Natural killer cell (primary cell): Measurements from ENCODE around the gene NEUROD1. TPM values are rescaled to one million over a fixed set of nuclear protein-coding genes. Genes with fewer than 3 reads are reported as not detected.

Source experiments
- ATAC-seq, 3 donors: fragments of 150-1000 bp in 2 of 3; fragments of 200-7000 bp in 1 of 3; cut with Tn5 transposase; 1 replicate in 1 of 3; 2 replicates in 2 of 3; pipeline ENCODE4 v1.10.0; 2021; ENCODE audit warnings: mild to moderate bottlenecking in 2 of 3, moderate library complexity in 2 of 3
- DNase-seq, 2 donors: peaks; one replicate each; pipeline versions ENCODE4 v3.0.0 to v3.0.0-alpha.2; 2013 to 2021; ENCODE audit warnings: mixed read lengths in 1 of 2
- H3K27ac ChIP-seq: one replicate; pipeline ENCODE4 v1.5.1; 2013; ENCODE audit warnings: mild to moderate bottlenecking, low read length
- H3K27me3 ChIP-seq: one replicate; pipeline ENCODE4 v1.6.1; 2013; ENCODE audit warnings: low read length; ENCODE audit not compliant: control insufficient read depth, insufficient read depth
- H3K36me3 ChIP-seq: one replicate; pipeline ENCODE4 v1.6.1; 2013; ENCODE audit warnings: low read length; ENCODE audit not compliant: control insufficient read depth, insufficient read depth
- H3K4me1 ChIP-seq: one replicate; pipeline ENCODE4 v1.6.1; 2013; ENCODE audit warnings: low read length; ENCODE audit not compliant: control insufficient read depth, insufficient read depth
- H3K4me3 ChIP-seq: one replicate; pipeline ENCODE4 v1.5.1; 2013; ENCODE audit warnings: low read length
- H3K9me3 ChIP-seq: one replicate; pipeline ENCODE4 v1.6.1; 2013; ENCODE audit warnings: low read length; ENCODE audit not compliant: control insufficient read depth, insufficient read depth
- H3K27ac Mint-ChIP-seq, 2 donors: one replicate each; pipeline ENCODE4 v1.8.0; 2022; ENCODE audit warnings: mild to moderate bottlenecking in 2 of 2, mixed read lengths in 2 of 2, moderate library complexity in 1 of 2
- H3K27me3 Mint-ChIP-seq, 2 donors: one replicate each; pipeline ENCODE4 v1.8.0; 2022; ENCODE audit warnings: low read depth in 2 of 2, mixed read lengths in 2 of 2
- H3K36me3 Mint-ChIP-seq: one replicate; pipeline ENCODE4 v1.8.0; 2022; ENCODE audit warnings: mixed read lengths
- H3K4me1 Mint-ChIP-seq, 2 donors: one replicate each; pipeline ENCODE4 v1.8.0; 2022; ENCODE audit warnings: mixed read lengths in 2 of 2
- H3K4me3 Mint-ChIP-seq: one replicate; pipeline ENCODE4 v1.8.0; 2022; ENCODE audit warnings: mild to moderate bottlenecking, moderate library complexity, mixed read lengths
- H3K9me3 Mint-ChIP-seq, 2 donors: one replicate each; pipeline ENCODE4 v1.8.0; 2022; ENCODE audit warnings: mixed read lengths in 2 of 2
- WGBS: methylation state at CpG from one replicate; pipeline ENCODE4 v1.1.7; 2013; ENCODE audit warnings: missing lambda C conversion rate; ENCODE audit not compliant: insufficient coverage; 5-methylcytosine and 5-hydroxymethylcytosine counted together
- intact Hi-C: fragments of 100-400 bp; cut with micrococcal nuclease; formaldehyde crosslinking; loops from one replicate; pipeline ENCODE4 v1.14.2; 2022
- total RNA-seq, 4 donors: library from RNA; stranded (reverse); fragments of 120-200 nt in 1 of 4; gene quantifications; one replicate each; pipeline versions ENCODE4 v1.2.3 to v1.2.4, GENCODE V29; 2013 to 2022
- TF ChIP-seq, protein P1 (sequence below): fragments of 200-600 bp; IDR thresholded peaks from one replicate; pipeline ENCODE4 v1.8.0; 2022; ENCODE audit warnings: antibody characterized with exemption

The NEUROD1 gene
- total RNA-seq, 3 donors from 2014 or later (not counting 1 experiment from before 2014, with no cell fraction given), result not detected

- TF ChIP-seq, protein P1, sequence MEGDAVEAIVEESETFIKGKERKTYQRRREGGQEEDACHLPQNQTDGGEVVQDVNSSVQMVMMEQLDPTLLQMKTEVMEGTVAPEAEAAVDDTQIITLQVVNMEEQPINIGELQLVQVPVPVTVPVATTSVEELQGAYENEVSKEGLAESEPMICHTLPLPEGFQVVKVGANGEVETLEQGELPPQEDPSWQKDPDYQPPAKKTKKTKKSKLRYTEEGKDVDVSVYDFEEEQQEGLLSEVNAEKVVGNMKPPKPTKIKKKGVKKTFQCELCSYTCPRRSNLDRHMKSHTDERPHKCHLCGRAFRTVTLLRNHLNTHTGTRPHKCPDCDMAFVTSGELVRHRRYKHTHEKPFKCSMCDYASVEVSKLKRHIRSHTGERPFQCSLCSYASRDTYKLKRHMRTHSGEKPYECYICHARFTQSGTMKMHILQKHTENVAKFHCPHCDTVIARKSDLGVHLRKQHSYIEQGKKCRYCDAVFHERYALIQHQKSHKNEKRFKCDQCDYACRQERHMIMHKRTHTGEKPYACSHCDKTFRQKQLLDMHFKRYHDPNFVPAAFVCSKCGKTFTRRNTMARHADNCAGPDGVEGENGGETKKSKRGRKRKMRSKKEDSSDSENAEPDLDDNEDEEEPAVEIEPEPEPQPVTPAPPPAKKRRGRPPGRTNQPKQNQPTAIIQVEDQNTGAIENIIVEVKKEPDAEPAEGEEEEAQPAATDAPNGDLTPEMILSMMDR, result no peak
- Mint-ChIP-seq H3K36me3 (no peaks in the 10 kb centered on the region), H3K27me3 (peaks cover 39 to 49% of the 10 kb centered on the region in 2 donors), H3K27ac (no peak overlapping the region), H3K4me1 (peaks cover 6 to 13% of the 10 kb centered on the region in 2 donors), H3K4me3 (peak overlapping the region; percentile 83), H3K9me3 (no peaks in the 10 kb centered on the region)
- no peak for ATAC-seq
- Histone ChIP-seq H3K27me3 (peaks cover 11% of the 10 kb centered on the region), H3K27ac (no peak overlapping the region), H3K36me3 (no peaks in the 10 kb centered on the region), H3K4me1 (peaks cover 10% of the 10 kb centered on the region), H3K4me3 (no peak overlapping the region), H3K9me3 (no peaks in the 10 kb centered on the region)
- 90% methylated on average over 4 of the region's 4 CpGs for WGBS
- no peak for DNase-seq
- intact Hi-C loops, result no loop called here
Observed at GRCh38 chr2:181657379-181657778, 22.9 kb downstream of the NEUROD1 start.

GRCh38 chr2:181656450-181657291 lies 23.6 kb downstream of the NEUROD1 start, which contains the start of gene CERKL:
Gene CERKL (minus strand): TSS chr2:181657105. CDS start chr2:181657006, 99 bp downstream.
- H3K9me3 ChIP-seq, result no peaks in the 10 kb centered on the region
- peak within 1 kb of the TSS; percentile 28 for H3K4me3 ChIP-seq
- Mint-ChIP-seq H3K36me3 (no peaks in the 10 kb centered on the region), H3K27me3 (peaks cover 39 to 55% of the 10 kb centered on the region in 2 donors), H3K4me3 (peak within 1 kb of the TSS; percentile 89), H3K9me3 (no peaks in the 10 kb centered on the region), H3K27ac (peak within 1 kb of the TSS in 1 of 2 donors; percentile 52), H3K4me1 (peaks cover 6 to 13% of the 10 kb centered on the region in 2 donors)
- no peak within 1 kb of the TSS for H3K27ac ChIP-seq
- peaks cover 13% of the 10 kb centered on the region for H3K27me3 ChIP-seq
- no peaks in the 10 kb centered on the region for H3K36me3 ChIP-seq
- DNase-seq (peak in 1 of 2 donors; percentile 11), ATAC-seq (peak; percentile 73 to 84 (median 79))
- intact Hi-C loops, result no loop called here
- peaks cover 10% of the 10 kb centered on the region for H3K4me1 ChIP-seq
- 4% methylated on average over 70 of the region's 70 CpGs for WGBS
- TF ChIP-seq, protein P1, result no peak

DNA sequence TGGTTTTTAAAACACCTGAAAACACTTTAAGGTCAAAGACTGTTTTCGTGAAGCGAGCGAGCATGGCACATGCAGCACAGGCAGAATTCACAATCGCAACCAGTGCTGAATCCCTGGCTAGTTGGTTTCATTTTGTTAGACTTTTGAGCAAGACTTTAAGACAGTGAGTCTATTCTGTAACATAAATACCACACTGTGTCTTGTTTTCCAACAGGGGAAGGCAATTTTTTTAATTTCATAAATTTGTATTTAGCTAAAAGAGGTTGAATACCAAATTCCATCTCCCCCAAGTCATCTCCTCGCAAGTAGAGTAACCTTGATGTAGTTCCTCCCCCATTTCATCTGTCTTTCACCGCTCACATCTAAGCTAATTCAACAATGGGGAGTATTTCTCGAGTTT lies 24.8 kb downstream of the NEUROD1 start:
- DNase-seq (no peak), ATAC-seq (no peak)
- Histone ChIP-seq H3K4me1 (peaks cover 10% of the 10 kb centered on the region), H3K27me3 (peaks cover 13% of the 10 kb centered on the region), H3K9me3 (no peaks in the 10 kb centered on the region), H3K4me3 (no peak overlapping the region), H3K36me3 (no peaks in the 10 kb centered on the region), H3K27ac (no peak overlapping the region)
- intact Hi-C loops, result no loop called here
- WGBS, result 100% methylated on average over 4 of the region's 7 CpGs
- peaks cover 6 to 13% of the 10 kb centered on the region in 2 donors for H3K4me1 Mint-ChIP-seq
- peak overlapping the region; percentile 5 for H3K4me3 Mint-ChIP-seq
- H3K27me3 Mint-ChIP-seq, result peaks cover 42 to 63% of the 10 kb centered on the region in 2 donors
- TF ChIP-seq, protein P1, result no peak
- no peaks in the 10 kb centered on the region for H3K36me3 Mint-ChIP-seq
- no peak overlapping the region for H3K27ac Mint-ChIP-seq
- H3K9me3 Mint-ChIP-seq, result no peaks in the 10 kb centered on the region
